GM23338 (cell line): ENCODE results near the gene UGT1A3. TPM values are rescaled to one million over a fixed set of nuclear protein-coding genes. Genes with fewer than 3 reads are reported as not detected.

Experiments
- ATAC-seq: fragments of 200-7000 bp; cut with Tn5 transposase; 3 replicates; pipeline ENCODE4 v1.9.1; 2020
- DNase-seq: peaks from one replicate; pipeline ENCODE4 v3.0.0-alpha.2; 2015; ENCODE audit warnings: low spot score
- H2AFZ ChIP-seq: fragments of 200-600 bp; sonication (generic); 2 replicates; pipeline ENCODE4 v1.8.0; 2016; ENCODE audit warnings: antibody characterized with exemption, mild to moderate bottlenecking, moderate library complexity
- H3F3A ChIP-seq: fragments of 200-600 bp; sonication (generic); replicated peaks from 2 replicates; pipeline ENCODE4 v1.8.0; 2017; ENCODE audit warnings: antibody characterized with exemption, mixed run types, low read depth
- H3K27ac ChIP-seq: fragments of 200-600 bp; sonication (generic); 2 replicates; pipeline ENCODE4 v1.6.1; 2016; ENCODE audit warnings: low read depth
- H3K27me3 ChIP-seq: fragments of 200-600 bp; sonication (generic); 2 replicates; pipeline ENCODE4 v1.8.0; 2016; ENCODE audit warnings: mild to moderate bottlenecking, mixed run types, moderate library complexity; ENCODE audit not compliant: insufficient read depth
- H3K36me3 ChIP-seq: fragments of 200-600 bp; sonication (generic); 2 replicates; pipeline ENCODE4 v1.8.0; 2016; ENCODE audit warnings: mild to moderate bottlenecking; ENCODE audit not compliant: insufficient read depth
- H3K4me1 ChIP-seq: fragments of 200-600 bp; sonication (generic); 2 replicates; pipeline ENCODE4 v1.8.0; 2016; ENCODE audit warnings: mild to moderate bottlenecking, moderate library complexity; ENCODE audit not compliant: insufficient read depth
- H3K4me2 ChIP-seq: fragments of 200-600 bp; sonication (generic); 2 replicates; pipeline ENCODE4 v1.7.1; 2017; ENCODE audit warnings: mixed run types
- H3K4me3 ChIP-seq: fragments of 200-600 bp; sonication (generic); 2 replicates; pipeline ENCODE4 v1.6.1; 2016; ENCODE audit warnings: mixed run types
- H3K79me2 ChIP-seq: fragments of 200-600 bp; sonication (generic); replicated peaks from 2 replicates; pipeline ENCODE4 v1.8.0; 2017; ENCODE audit warnings: mild to moderate bottlenecking; ENCODE audit not compliant: insufficient read depth
- H3K9me2 ChIP-seq: fragments of 200-600 bp; sonication (generic); 2 replicates; pipeline ENCODE4 v1.8.0; 2017; ENCODE audit not compliant: insufficient read depth
- H4K20me1 ChIP-seq: fragments of 200-600 bp; sonication (generic); replicated peaks from 2 replicates; pipeline ENCODE4 v1.8.0; 2017; ENCODE audit warnings: mild to moderate bottlenecking; ENCODE audit not compliant: insufficient read depth
- H3K27ac Mint-ChIP-seq: 2 replicates; pipeline ENCODE4 v1.8.0; 2020; ENCODE audit warnings: inconsistent platforms, mild to moderate bottlenecking, moderate library complexity, mixed read lengths
- H3K27me3 Mint-ChIP-seq: 3 replicates; pipeline ENCODE4 v1.8.0; 2022; ENCODE audit warnings: low read depth, mild to moderate bottlenecking, moderate library complexity, mixed read lengths, inconsistent platforms; ENCODE audit not compliant: insufficient read depth, poor library complexity
- H3K36me3 Mint-ChIP-seq: 3 replicates; pipeline ENCODE4 v1.8.0; 2021; ENCODE audit warnings: low read depth, mild to moderate bottlenecking, inconsistent platforms, moderate library complexity, mixed read lengths
- H3K4me1 Mint-ChIP-seq: 3 replicates; pipeline ENCODE4 v1.8.0; 2020; ENCODE audit warnings: mild to moderate bottlenecking, inconsistent platforms, mixed read lengths
- H3K4me3 Mint-ChIP-seq: 3 replicates; pipeline ENCODE4 v1.8.0; 2021; ENCODE audit warnings: moderate library complexity, mild to moderate bottlenecking, inconsistent platforms, mixed read lengths
- H3K9me3 Mint-ChIP-seq: 3 replicates; pipeline ENCODE4 v1.8.0; 2020; ENCODE audit warnings: moderate library complexity, mild to moderate bottlenecking, inconsistent platforms, mixed read lengths
- CREB1 ChIP-seq: fragments of 250-450 bp; sonication (Bioruptor Pico); IDR thresholded peaks from 2 replicates; pipeline ENCODE4 v1.5.0; 2020; ENCODE audit warnings: low read depth, mild to moderate bottlenecking, moderate library complexity
- JUNB ChIP-seq: IDR thresholded peaks from one replicate; pipeline ENCODE4 v1.6.1; 2016; ENCODE audit warnings: antibody characterized with exemption; ENCODE audit not compliant: unreplicated experiment
- POLR2AphosphoS5 ChIP-seq: IDR thresholded peaks from 2 replicates; pipeline ENCODE4 v1.6.1; 2016; ENCODE audit warnings: antibody characterized with exemption, low read depth
- REST ChIP-seq: IDR thresholded peaks from one replicate; pipeline ENCODE4 v1.6.1; 2018; ENCODE audit warnings: antibody characterized with exemption; ENCODE audit not compliant: unreplicated experiment
- STAT1 ChIP-seq: IDR thresholded peaks from one replicate; pipeline ENCODE4 v1.6.1; 2016; ENCODE audit warnings: antibody characterized with exemption; ENCODE audit not compliant: unreplicated experiment
- ZNF114 ChIP-seq: fragments of 250-450 bp; sonication (Bioruptor Pico); IDR thresholded peaks from 2 replicates; pipeline ENCODE4 v1.5.0; 2020; ENCODE audit warnings: mild to moderate bottlenecking, moderate library complexity
- polyA plus RNA-seq: library from polyadenylated mRNA; unstranded; fragments of >200 nt; fragmentation: Nextera tagmentation; extraction: Ambion mirVana; gene quantifications from 2 replicates; pipeline ENCODE4 v1.2.1, GENCODE V29; 2016
- total RNA-seq: library from RNA; depleted of rRNA; stranded (reverse); fragments of >200 nt; shearing (Covaris generic); gene quantifications from 2 replicates; pipeline ENCODE4 v1.2.3, GENCODE V29; 2014
- TF ChIP-seq, protein P1 (sequence below): fragments of 250-450 bp; sonication (Bioruptor Pico); IDR thresholded peaks from 2 replicates; pipeline ENCODE4 v1.5.0; 2020; ENCODE audit warnings: mild to moderate bottlenecking, moderate library complexity
- TF ChIP-seq, protein P2 (sequence below), 2 experiments: fragments of 200-600 bp in 1 of 2; sonication (generic) in 1 of 2; conservative IDR thresholded peaks; 2 replicates each; pipeline versions ENCODE4 v1.5.1 to v1.6.1; 2016 to 2017; ENCODE audit warnings: antibody characterized with exemption in 2 of 2, low read depth in 2 of 2, mild to moderate bottlenecking in 2 of 2, moderate library complexity in 1 of 2

UGT1A3 gene
- total and polyA plus RNA-seq, 2 experiments from 2014 or later, result not detected

- Histone ChIP-seq H3K4me1 (no peaks in the 10 kb centered on the region), H3K36me3 (no peaks in the 10 kb centered on the region), H3K27ac (no peak overlapping the region), H3K4me3 (no peak overlapping the region), H3K9me2 (peaks cover 4% of the 10 kb centered on the region; the same call in 1 of the 2 replicates), H2AFZ (no peak overlapping the region), H4K20me1 (no peaks in the 10 kb centered on the region), H3K79me2 (no peaks in the 10 kb centered on the region), H3F3A (no peaks in the 10 kb centered on the region), H3K27me3 (no peaks in the 10 kb centered on the region), H3K4me2 (no peak overlapping the region)
- TF ChIP-seq POLR2AphosphoS5 (no peak), ZNF114 (CRISPR knock-in tag) (no peak), STAT1 (no peak), JUNB (no peak), REST (no peak), CREB1 (no peak)
- TF ChIP-seq, protein P1, sequence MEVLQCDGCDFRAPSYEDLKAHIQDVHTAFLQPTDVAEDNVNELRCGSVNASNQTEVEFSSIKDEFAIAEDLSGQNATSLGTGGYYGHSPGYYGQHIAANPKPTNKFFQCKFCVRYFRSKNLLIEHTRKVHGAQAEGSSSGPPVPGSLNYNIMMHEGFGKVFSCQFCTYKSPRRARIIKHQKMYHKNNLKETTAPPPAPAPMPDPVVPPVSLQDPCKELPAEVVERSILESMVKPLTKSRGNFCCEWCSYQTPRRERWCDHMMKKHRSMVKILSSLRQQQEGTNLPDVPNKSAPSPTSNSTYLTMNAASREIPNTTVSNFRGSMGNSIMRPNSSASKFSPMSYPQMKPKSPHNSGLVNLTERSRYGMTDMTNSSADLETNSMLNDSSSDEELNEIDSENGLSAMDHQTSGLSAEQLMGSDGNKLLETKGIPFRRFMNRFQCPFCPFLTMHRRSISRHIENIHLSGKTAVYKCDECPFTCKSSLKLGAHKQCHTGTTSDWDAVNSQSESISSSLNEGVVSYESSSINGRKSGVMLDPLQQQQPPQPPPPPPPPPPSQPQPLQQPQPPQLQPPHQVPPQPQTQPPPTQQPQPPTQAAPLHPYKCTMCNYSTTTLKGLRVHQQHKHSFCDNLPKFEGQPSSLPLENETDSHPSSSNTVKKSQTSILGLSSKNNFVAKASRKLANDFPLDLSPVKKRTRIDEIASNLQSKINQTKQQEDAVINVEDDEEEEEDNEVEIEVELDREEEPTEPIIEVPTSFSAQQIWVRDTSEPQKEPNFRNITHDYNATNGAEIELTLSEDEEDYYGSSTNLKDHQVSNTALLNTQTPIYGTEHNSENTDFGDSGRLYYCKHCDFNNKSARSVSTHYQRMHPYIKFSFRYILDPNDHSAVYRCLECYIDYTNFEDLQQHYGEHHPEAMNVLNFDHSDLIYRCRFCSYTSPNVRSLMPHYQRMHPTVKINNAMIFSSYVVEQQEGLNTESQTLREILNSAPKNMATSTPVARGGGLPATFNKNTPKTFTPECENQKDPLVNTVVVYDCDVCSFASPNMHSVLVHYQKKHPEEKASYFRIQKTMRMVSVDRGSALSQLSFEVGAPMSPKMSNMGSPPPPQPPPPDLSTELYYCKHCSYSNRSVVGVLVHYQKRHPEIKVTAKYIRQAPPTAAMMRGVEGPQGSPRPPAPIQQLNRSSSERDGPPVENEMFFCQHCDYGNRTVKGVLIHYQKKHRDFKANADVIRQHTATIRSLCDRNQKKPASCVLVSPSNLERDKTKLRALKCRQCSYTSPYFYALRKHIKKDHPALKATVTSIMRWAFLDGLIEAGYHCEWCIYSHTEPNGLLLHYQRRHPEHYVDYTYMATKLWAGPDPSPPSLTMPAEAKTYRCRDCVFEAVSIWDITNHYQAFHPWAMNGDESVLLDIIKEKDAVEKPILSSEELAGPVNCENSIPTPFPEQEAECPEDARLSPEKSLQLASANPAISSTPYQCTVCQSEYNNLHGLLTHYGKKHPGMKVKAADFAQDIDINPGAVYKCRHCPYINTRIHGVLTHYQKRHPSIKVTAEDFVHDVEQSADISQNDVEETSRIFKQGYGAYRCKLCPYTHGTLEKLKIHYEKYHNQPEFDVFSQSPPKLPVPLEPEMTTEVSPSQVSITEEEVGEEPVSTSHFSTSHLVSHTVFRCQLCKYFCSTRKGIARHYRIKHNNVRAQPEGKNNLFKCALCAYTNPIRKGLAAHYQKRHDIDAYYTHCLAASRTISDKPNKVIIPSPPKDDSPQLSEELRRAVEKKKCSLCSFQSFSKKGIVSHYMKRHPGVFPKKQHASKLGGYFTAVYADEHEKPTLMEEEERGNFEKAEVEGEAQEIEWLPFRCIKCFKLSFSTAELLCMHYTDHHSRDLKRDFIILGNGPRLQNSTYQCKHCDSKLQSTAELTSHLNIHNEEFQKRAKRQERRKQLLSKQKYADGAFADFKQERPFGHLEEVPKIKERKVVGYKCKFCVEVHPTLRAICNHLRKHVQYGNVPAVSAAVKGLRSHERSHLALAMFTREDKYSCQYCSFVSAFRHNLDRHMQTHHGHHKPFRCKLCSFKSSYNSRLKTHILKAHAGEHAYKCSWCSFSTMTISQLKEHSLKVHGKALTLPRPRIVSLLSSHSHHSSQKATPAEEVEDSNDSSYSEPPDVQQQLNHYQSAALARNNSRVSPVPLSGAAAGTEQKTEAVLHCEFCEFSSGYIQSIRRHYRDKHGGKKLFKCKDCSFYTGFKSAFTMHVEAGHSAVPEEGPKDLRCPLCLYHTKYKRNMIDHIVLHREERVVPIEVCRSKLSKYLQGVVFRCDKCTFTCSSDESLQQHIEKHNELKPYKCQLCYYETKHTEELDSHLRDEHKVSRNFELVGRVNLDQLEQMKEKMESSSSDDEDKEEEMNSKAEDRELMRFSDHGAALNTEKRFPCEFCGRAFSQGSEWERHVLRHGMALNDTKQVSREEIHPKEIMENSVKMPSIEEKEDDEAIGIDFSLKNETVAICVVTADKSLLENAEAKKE, result no peak
- TF ChIP-seq, protein P2, sequence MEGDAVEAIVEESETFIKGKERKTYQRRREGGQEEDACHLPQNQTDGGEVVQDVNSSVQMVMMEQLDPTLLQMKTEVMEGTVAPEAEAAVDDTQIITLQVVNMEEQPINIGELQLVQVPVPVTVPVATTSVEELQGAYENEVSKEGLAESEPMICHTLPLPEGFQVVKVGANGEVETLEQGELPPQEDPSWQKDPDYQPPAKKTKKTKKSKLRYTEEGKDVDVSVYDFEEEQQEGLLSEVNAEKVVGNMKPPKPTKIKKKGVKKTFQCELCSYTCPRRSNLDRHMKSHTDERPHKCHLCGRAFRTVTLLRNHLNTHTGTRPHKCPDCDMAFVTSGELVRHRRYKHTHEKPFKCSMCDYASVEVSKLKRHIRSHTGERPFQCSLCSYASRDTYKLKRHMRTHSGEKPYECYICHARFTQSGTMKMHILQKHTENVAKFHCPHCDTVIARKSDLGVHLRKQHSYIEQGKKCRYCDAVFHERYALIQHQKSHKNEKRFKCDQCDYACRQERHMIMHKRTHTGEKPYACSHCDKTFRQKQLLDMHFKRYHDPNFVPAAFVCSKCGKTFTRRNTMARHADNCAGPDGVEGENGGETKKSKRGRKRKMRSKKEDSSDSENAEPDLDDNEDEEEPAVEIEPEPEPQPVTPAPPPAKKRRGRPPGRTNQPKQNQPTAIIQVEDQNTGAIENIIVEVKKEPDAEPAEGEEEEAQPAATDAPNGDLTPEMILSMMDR (conservative IDR thresholded peaks at IDR 0.05; ENCODE audit: low read depth in 2 of 2), result no peak
- Mint-ChIP-seq H3K27ac (no peak overlapping the region), H3K4me1 (no peaks in the 10 kb centered on the region; the same call in 2 of the 3 replicates), H3K27me3 (no peaks in the 10 kb centered on the region), H3K9me3 (peaks cover 21% of the 10 kb centered on the region; the same call in 2 of the 3 replicates), H3K4me3 (no peak overlapping the region), H3K36me3 (no peaks in the 10 kb centered on the region; the same call in 2 of the 3 replicates)
- no peak for DNase-seq
- no peak for ATAC-seq
Measured at GRCh38 chr2:233756429-233757081, 27.7 kb downstream of the UGT1A3 start.
